DND-41 (cell line): ENCODE results near the gene ALX3.

ENCODE experiments used
- ATAC-seq: fragments of 200-7000 bp; cut with Tn5 transposase; 3 replicates; pipeline ENCODE4 v1.9.1; 2021; ENCODE audit warnings: low read depth; ENCODE audit not compliant: insufficient read depth
- DNase-seq: peaks from one replicate; pipeline ENCODE4 v3.0.0-alpha.2; 2020
- H2AFZ ChIP-seq: 2 replicates; pipeline ENCODE4 v1.6.0; 2012; ENCODE audit warnings: low read depth, low read length
- H3K27ac ChIP-seq: 2 replicates; pipeline ENCODE4 v1.5.1; 2012; ENCODE audit warnings: low read length, inconsistent platforms
- H3K27me3 ChIP-seq: fragments of 200-600 bp; sonication (generic); 2 replicates; pipeline ENCODE4 v1.6.0; 2012; ENCODE audit warnings: low read length, mild to moderate bottlenecking, inconsistent platforms; ENCODE audit not compliant: insufficient read depth, poor library complexity
- H3K36me3 ChIP-seq: 2 replicates; pipeline ENCODE4 v1.5.1; 2012; ENCODE audit warnings: low read length, inconsistent platforms; ENCODE audit not compliant: insufficient read depth
- H3K4me1 ChIP-seq: 2 replicates; pipeline ENCODE4 v1.5.1; 2012; ENCODE audit warnings: mild to moderate bottlenecking, low read length; ENCODE audit not compliant: insufficient read depth
- H3K4me2 ChIP-seq: 2 replicates; pipeline ENCODE4 v1.6.0; 2012; ENCODE audit warnings: mild to moderate bottlenecking, moderate library complexity, low read length, inconsistent platforms; ENCODE audit not compliant: insufficient read depth
- H3K4me3 ChIP-seq, 2 experiments: fragments of 200-600 bp in 1 of 2; shearing (Covaris generic) in 1 of 2; 2 replicates each; pipeline ENCODE4 v1.5.1; 2012 to 2016; ENCODE audit warnings: inconsistent platforms in 2 of 2, low read length in 2 of 2, mild to moderate bottlenecking in 2 of 2, low read depth in 1 of 2, moderate library complexity in 1 of 2
- H3K79me2 ChIP-seq: 2 replicates; pipeline ENCODE4 v1.6.0; 2012; ENCODE audit warnings: low read length, inconsistent platforms; ENCODE audit not compliant: insufficient read depth
- H3K9ac ChIP-seq: 2 replicates; pipeline ENCODE4 v1.6.0; 2012; ENCODE audit warnings: low read depth, mild to moderate bottlenecking, inconsistent platforms, low read length, moderate library complexity
- H3K9me3 ChIP-seq: 2 replicates; pipeline ENCODE4 v1.5.1; 2012; ENCODE audit warnings: low read length, moderate library complexity, mild to moderate bottlenecking, inconsistent platforms; ENCODE audit not compliant: insufficient read depth, severe bottlenecking
- H4K20me1 ChIP-seq: 2 replicates; pipeline ENCODE4 v1.6.0; 2012; ENCODE audit warnings: low read length; ENCODE audit not compliant: insufficient read depth
- EZH2 ChIP-seq: IDR thresholded peaks from 3 replicates; pipeline ENCODE4 v1.6.1; 2012; ENCODE audit warnings: borderline replicate concordance, low read depth, mild to moderate bottlenecking, moderate library complexity, low read length, inconsistent platforms; ENCODE audit not compliant: severe bottlenecking
- TF ChIP-seq, protein P1 (sequence below): IDR thresholded peaks from 2 replicates; pipeline ENCODE4 v1.5.1; 2012; ENCODE audit warnings: borderline replicate concordance, low read length, moderate library complexity, mild to moderate bottlenecking; ENCODE audit not compliant: poor library complexity, severe bottlenecking; ENCODE audit errors: extremely low read depth

The ALX3 gene

DNA sequence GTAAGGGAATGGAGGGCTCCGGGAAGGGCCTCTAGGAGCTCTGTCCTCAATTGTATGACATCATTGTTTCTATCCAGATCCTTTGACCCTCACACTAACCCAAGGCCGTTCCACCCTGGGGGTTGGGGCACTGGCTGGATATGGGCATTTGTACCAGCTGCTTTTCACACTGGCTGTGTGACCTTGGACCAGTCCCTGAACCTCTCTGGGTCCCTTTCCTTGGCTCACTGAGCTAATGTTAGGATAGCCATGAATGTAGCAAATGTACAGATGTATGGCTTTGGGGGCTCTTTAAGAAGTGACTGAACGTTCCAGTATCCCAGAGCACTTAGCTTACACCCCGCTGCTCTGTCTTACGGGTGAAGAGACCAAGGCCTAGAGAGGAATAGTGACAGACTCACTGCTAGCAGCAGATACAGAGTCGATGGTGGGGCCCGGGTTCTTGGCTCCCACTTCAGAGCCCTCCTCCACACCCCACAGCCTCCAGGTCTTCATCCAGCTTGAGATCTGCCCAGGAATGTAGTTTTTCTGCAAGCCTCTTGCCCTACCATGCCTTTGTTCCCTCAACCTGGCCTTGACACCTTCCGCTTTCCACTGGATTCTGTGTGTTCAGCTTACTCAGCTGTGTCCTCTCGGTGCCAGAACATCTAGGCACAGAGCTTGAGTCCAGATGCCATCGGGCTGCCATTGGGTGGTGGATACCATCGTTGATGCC is 27.2 kb upstream of the ALX3 start:
- H3K4me2 ChIP-seq: no peak overlapping the region
- no peak for TF ChIP-seq EZH2
- TF ChIP-seq, protein P1, sequence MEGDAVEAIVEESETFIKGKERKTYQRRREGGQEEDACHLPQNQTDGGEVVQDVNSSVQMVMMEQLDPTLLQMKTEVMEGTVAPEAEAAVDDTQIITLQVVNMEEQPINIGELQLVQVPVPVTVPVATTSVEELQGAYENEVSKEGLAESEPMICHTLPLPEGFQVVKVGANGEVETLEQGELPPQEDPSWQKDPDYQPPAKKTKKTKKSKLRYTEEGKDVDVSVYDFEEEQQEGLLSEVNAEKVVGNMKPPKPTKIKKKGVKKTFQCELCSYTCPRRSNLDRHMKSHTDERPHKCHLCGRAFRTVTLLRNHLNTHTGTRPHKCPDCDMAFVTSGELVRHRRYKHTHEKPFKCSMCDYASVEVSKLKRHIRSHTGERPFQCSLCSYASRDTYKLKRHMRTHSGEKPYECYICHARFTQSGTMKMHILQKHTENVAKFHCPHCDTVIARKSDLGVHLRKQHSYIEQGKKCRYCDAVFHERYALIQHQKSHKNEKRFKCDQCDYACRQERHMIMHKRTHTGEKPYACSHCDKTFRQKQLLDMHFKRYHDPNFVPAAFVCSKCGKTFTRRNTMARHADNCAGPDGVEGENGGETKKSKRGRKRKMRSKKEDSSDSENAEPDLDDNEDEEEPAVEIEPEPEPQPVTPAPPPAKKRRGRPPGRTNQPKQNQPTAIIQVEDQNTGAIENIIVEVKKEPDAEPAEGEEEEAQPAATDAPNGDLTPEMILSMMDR: no peak
- H3K4me3 ChIP-seq: no peak overlapping the region
- no peak overlapping the region for H3K27ac ChIP-seq
- no peak overlapping the region for H2AFZ ChIP-seq
- no peaks in the 10 kb centered on the region for H3K9me3 ChIP-seq
- ATAC-seq: no peak
- peaks cover 18% of the 10 kb centered on the region for H3K27me3 ChIP-seq
- no peaks in the 10 kb centered on the region for H3K79me2 ChIP-seq
- no peak overlapping the region for H3K9ac ChIP-seq
- H4K20me1 ChIP-seq: no peaks in the 10 kb centered on the region
- DNase-seq: no peak
- no peaks in the 10 kb centered on the region for H3K36me3 ChIP-seq
- no peaks in the 10 kb centered on the region for H3K4me1 ChIP-seq

DNA sequence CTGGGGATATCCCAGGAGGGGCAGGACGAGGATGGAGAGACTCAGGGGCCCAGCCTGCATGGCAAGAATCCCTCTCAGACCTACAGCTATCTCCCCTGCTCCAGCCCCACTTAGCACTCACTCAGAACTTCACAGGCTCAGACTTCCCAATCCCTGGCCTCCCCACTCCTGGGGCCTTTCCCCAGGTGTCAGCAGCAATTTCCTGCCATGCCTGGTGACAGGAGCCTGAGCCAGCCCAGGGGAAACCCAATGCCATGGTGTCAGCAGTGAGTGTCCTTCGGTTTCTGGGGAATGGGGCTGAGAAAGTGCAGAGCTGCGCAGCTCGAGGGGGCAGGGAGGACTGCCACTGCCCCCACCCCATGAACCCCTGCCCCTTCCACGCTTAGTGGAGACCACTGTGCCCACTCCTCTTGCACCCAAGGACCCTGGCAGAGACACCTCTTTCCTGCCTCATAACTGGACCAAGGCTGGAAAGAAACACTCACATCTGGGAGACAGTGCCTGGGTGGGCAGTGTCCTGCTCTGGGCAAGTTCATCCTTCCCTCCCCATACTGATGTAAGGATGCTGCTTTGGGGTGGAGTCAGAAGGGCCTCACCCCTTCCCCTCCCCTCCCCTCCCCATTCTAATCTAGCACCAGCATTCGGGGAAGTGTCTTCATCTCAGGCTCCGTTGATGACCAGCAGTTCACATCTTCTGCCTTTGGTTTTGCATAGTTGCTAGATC is 24.6 kb upstream of the ALX3 start:
- Histone ChIP-seq H4K20me1 (no peaks in the 10 kb centered on the region), H3K4me3 (no peak overlapping the region), H2AFZ (no peak overlapping the region), H3K9me3 (no peaks in the 10 kb centered on the region), H3K4me1 (no peaks in the 10 kb centered on the region), H3K27ac (no peak overlapping the region), H3K9ac (no peak overlapping the region), H3K79me2 (no peaks in the 10 kb centered on the region), H3K27me3 (peaks cover 18% of the 10 kb centered on the region), H3K36me3 (no peaks in the 10 kb centered on the region), H3K4me2 (no peak overlapping the region)
- no peak for DNase-seq
- no peak for ATAC-seq
- TF ChIP-seq EZH2: no peak
- TF ChIP-seq, protein P1: no peak

DNA sequence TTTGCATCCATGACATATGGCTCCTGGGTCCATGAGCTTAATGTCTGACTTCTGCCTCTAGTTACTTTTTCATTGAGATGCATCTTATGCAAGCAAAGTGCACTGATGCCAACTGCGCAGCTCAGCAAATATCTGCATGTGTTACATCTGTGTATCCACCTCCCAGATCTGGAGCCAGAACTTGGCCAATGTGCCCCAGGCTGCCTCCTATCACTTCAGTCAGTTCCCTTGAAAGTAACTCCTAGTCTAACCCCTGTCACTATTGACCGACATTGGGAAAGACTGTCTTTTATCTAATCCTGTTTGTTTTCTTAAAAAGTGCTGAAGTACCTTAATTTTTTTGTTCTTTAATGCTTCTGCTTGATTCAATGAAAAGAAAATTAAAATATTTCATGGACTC is 22.5 kb upstream of the ALX3 start:
- Histone ChIP-seq H3K4me1 (no peaks in the 10 kb centered on the region), H3K79me2 (no peaks in the 10 kb centered on the region), H4K20me1 (0 out of 2 replicates have a peak, but pooled peaks cover under 1% of the 10 kb centered on the region), H3K9ac (no peak overlapping the region), H2AFZ (no peak overlapping the region), H3K4me2 (no peak overlapping the region), H3K9me3 (no peaks in the 10 kb centered on the region), H3K27me3 (peaks cover 19% of the 10 kb centered on the region), H3K4me3 (no peak overlapping the region), H3K27ac (no peak overlapping the region), H3K36me3 (no peaks in the 10 kb centered on the region)
- no peak for DNase-seq
- TF ChIP-seq, protein P1: no peak
- TF ChIP-seq EZH2: no peak
- ATAC-seq: no peak
